HuH-7.5 (cell line): ENCODE results near the gene CAMK4.
"Not testable (repeated sequence)": the region's sequence is repeated elsewhere in the genome, so short reads cannot be mapped to it uniquely, and the experiment has no call there.

Source experiments
- DNase-seq: peaks from one replicate; pipeline ENCODE4 v3.0.0; 2011; ENCODE audit warnings: low spot score

CAMK4 gene

DNA sequence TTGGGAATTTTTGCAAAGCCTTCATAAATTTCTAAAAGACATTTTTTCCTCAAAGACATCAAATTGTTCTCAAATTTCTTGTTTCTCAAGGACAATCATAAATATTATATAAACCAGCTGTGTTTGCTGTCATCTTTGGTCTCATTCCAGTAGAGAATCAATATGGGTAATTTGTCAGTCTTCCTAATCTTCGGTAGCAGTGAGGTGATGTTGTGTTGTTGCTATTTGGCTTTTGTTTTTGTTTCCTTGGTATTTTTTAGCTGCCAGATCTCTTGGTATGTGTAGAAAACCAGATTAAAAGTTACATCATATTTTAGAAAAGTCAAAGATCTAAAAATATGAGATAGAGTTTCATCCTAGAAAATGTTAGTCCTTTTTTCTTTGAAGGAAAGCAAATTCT is 87.5 kb downstream of the CAMK4 start:
- no peak for DNase-seq

DNA sequence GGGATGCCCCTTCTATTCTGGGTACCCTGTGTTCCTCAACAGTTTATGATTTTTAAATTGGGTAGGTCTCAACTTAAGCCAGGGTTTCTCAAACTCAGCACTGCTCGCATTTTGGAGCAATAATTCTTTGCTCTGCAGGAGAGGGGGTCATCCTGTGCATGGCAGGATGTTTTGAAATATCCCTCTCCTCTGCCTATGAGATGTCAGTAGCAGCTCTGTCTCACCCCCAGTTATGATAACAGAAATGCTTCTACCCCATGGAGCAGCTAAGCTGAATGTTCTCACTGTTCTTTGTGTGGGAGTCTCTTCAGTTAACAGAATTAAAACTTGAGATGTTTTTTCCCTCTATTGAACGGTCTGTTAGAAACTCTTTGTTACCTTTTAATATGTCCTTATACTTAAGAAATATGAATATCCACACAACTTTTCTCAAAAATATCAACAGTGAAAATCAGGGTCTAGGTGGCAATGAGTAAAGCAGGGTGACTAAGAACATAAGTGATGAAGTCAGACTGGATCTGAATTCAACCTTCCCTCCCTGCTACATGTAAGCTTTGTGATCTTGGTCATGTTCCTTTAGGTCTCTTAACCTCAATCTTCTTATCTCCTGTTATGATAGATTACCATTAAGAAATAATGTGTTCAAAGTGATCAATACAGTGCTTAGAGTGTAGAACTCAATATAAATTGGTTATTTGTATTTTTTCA is 89.0 kb downstream of the CAMK4 start:
- no peak for DNase-seq

DNA sequence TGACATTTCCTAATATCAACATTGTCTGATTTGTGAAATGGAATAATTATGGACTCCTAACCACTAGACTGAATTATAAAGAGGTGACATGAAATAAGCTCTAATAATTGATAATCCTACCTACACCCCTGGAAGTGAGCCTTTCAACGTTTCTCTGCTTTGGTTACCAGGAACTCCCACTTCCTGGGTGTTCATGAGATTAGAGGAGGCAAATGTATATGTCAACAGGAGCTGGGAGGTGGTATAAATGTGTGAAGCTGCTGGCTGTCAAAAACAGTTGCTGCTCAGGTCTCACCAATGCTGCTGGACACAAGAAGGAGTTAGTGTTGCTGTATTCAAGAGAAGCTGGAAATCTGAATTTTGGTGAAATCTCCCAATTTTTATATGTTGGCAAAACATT is 96.8 kb downstream of the CAMK4 start:
- no peak for DNase-seq

DNA sequence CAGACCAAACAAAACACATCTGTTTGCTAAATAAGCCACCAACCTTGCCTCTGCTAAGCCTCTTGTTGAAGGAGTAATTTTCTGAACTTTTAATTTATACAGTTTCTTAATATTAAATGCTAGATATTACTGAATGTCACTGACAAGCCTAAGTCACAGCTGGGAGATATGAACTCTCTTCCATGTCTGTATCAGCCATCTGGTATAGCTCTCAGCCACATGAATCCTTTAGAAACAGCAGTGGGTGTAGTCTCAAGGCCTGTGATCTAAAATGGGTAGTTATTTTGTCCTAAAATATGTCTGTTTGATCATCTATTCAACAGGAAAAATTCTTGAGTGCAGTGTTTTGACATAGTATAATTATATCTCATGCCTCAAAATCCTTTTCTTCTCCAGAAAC is 97.2 kb downstream of the CAMK4 start:
- no peak for DNase-seq

DNA sequence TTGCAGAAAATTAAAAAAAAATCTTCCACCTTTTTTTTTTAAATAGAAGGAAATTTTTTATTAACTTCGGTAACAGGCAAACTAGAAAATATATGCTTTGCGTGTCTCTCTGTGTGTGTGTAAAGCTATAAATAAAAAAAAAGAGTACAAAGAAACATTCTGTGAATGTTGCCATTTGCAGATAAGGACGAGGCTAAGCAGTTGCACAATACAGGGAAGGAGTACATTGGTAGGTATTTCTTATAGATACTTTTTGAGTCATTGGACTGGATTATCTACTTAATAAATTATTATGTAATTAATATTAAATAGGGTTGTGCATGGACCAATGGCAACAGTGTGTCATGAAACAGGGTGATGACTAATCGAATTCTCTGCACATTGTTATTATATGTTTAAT is 102.4 kb downstream of the CAMK4 start:
- DNase-seq: no peak

DNA sequence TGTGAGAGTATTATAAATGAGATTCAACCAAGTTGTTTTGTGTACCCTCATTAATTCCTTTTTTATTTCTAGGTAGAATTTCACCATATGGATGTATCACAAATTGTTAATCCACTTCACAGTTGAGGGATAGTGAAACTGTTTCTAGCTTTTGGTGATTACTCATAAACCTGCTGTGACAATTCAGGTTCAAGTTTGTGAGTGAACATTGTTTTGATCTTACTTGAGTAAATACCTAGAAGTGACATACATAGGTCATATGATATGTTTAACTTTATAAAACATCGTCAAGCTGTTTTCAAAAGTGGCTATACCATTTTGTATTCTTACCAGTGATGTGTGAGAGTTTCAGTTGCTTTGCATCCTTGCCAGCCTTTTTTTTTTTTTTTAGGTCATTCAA is 112.9 kb downstream of the CAMK4 start:
- no peak for DNase-seq

DNA sequence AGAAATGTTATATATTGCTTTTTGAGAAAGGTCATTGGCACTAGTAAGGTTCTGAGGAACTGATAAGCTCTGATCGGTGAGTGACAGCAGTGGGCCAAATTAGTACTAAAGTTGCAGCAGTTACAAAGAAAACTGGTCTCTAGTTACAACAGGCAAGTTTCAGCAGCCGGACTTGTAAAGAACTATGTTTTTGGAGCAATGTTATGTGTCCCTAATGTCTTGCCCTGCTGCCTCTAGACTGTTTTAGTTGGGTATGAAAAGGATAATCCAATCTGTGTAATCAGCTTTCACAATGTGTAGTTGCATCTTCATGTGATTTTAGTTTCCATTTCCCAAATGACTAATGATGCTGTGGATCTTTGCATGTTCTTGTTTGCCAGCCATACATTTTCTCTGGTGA is 113.5 kb downstream of the CAMK4 start:
- DNase-seq: no peak

DNA sequence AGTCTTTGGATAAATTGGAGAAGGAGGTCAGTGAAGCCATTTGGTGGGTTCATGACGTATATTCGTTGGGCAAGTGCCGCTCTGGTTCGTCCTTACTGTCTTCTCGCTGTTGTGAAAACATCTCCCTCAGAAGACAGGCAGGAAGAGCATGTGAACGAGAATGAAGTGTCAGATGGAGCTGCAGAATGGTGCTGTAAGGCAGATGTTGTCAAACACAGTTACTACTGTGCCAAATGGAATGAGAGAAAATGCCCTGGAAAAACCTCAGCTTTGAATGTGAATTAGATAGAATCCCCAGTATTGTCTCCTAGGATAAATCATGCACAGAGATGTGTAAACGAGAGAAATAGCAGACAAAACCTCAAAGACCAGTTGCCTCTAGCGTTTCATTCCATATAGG is 121.5 kb downstream of the CAMK4 start:
- no peak for DNase-seq

DNA sequence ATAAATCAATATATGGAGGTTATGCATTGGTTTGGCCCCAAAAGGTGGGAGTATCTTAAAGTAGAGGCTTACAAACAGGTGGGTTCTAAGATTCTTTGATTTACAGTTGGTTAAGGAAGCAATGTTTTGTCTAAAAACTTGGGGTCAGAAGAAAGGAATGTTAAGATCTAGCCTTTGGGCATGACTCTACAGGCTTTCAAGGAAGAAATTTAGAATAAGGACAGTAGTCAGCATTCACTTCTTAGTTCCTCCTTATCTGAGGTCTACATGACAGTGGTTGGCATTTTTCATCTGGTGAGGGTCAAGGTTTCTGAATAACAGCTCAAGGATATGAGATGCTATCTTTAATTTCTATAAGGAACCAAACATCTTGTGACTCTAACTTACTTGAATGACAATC is 122.8 kb downstream of the CAMK4 start:
- no peak for DNase-seq

DNA sequence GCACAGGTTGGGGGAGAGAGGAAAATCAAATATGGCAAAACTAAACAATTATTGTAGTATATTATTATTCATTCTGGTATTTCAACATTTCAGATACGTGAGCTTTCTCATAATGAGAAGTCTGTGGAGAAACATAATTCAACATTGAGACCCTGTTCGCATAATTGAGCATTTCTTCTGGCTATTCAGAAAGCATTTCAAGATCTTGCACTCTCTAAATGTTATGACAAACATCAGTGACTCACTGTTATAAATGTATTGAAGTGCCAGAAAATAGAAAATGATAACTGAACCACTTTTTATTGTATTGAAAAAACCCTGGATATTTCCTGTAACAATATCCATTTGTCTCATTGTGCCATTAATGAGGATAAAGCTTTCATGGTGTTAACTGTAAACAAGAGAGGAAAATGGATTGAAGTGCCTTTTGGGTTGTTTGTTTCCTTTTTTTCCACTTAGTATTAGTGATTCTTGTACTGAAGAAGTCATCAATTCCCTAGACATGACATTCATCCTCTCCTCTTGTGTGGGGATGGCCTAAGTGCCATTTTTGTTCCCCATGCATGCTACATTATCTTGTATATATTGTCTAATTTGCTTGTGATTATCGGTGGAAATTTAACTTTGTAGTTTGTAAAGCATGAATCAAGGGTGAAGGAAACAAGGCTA is 124.6 kb downstream of the CAMK4 start:
- no peak for DNase-seq

DNA sequence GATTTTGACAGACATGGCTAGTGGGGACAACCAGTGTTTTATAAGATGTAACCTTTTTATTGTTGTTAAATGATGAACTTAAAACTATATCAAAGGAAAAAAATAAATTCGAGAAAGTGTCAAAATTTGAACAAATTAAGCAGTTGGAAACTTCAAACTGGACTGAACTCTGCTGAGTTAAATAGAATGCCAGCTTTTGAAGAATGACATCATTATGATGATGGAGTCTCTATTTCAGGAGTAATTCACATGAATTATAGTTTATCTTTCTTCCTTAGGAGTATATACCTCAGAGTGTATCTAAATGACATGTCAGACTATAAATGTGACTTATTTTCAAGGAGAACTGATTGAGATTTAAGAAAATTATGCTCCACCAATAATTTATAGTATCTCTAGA is 125.2 kb downstream of the CAMK4 start:
- DNase-seq: no peak

DNA sequence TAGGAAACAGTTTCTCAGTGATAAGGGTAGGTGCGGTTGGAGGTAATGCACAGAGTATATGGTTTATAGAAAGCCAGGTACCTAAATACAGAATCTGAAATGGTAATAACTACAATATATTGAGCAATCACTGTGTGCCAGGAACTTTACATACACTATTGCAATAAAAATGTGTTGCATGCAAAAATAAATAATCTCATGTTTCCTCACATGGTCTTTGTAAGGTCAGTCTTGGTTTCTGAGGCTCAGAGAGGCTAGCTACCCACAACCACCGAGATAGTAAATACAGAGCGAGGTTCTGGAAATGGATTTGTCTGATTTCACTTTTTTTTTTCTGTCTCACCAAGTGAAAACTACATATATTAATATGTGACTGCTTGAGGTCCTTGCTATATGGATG is 128.9 kb downstream of the CAMK4 start:
- DNase-seq: no peak

DNA sequence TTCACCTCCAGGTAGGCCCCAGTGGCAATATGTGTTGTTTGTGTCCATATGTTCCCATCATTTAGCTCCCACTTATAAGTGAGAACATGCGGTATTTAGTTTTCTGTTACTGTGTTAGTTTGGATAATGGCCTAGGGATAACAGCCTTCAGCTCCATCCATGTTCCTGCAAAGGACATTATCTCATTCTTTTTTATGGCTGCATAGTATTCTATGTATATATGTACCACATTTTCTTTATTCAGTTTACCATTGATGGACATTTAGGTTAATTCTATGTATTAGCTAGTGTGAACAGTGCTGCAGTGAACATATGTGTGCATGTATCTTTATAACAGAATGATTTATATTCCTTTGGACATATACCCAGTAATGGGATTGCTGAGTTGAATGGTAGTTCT is 134.5 kb downstream of the CAMK4 start:
- not testable (repeated sequence) for DNase-seq

DNA sequence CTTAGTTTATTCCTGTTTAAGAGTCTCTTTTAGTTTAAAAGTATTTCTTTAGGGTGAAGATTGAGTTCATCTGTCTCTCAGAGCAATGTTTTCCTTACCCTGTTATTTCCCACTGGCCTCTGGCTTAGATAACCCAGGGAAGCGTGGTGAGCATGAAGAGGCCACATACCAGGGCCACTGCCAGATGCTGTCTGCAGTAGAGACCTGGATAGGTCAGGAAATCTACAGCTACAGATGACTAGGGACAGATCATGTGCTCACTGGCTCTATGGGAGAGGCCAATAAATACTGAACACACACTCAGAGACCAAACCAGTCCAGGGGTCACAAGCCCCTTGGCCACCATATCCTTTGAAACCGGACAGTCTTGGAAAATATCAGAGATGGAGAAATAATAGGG is 136.0 kb downstream of the CAMK4 start:
- DNase-seq: no peak

DNA sequence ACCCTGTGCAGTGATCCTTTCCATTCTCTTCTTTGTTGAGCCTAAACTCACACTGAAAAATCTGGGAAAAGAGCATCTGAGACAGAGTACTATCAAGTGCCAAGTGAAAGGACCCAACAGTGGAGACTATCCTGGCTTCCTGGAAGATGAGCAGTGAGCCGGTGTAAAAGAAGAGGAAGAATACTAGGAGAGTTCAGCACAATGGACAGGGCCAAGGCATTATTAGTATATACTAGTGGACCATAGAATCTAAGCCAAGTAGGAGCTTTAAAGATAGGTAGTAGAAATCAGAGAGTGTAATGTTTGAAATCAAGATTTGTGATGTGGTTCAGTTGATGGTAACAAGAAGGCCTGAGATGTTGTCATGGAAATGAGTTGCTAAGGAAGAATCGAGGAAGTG is 140.8 kb downstream of the CAMK4 start:
- DNase-seq: no peak

DNA sequence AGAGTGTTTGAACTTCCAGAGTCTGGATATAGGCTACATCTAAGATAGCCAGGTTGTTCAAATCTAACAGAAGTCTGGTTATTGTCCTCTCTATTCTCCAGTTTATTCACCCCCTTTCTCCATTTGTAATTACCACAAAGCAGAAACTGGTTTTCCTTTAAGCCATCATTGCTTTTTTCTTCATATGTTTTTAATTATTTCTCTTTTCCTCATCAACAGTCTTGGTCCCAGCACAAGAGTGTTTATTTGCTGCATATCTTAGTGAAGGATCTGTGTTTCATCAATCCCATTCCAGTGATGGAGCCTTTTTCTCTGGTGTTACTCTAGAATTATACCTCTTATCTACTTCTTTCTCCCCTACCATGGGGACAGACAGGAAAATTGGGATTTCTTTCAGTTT is 142.2 kb downstream of the CAMK4 start:
- DNase-seq: no peak

DNA sequence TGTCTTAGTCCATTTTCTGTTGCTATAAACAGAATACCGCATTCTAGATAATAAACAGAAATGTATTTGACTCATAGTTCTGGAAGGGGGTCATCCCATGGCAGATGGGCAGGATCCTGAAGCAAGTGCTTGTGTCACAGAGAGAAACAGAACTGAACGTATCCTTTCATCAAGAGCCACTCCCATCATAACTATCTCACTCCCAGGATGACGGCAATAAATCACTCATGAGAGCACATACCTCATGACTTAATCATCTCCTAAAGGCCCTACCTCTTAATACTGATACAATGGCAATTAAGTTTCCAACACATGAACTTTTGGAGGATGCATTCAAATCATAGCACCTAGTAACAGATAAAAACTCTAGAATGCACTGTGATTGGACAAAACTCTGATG is 142.9 kb downstream of the CAMK4 start:
- DNase-seq: no peak

DNA sequence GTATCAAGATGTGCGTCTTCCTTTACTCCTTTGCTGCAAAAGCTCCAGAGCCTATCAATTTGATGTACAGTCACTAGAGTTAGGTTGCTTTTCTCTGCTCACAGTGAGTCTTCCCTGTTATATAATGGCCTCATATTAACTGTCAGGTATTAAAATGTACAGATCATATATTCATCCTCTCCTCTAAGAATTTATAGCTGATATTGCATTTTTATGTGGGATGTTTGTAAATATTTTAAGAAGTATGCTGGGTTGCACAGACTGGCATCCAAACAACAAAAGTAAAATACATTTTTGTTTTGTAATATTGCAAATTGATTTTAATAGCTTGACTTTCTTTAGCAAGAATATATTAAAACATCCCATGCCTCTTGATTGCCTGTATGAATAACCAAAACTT is 148.6 kb downstream of the CAMK4 start:
- DNase-seq: no peak

DNA sequence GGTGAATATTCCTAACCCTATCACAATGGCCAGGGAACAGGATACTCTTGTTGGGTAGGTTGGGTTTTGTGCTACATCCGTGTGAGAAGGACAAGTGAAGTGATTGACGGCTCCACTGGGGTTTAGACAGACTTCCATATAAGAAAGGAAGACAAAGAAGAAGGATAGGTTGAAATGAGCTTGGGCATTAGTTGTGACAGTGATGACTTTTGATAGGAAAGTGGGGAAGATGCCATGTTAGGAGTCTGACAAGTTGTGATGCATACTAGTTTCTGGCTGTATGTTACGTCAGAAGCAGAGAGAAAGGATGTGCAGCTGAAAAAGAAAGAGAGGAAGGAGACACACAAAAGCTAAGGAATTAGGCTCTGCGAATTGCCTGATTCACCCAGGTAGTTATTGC is 150.2 kb downstream of the CAMK4 start:
- DNase-seq: no peak

DNA sequence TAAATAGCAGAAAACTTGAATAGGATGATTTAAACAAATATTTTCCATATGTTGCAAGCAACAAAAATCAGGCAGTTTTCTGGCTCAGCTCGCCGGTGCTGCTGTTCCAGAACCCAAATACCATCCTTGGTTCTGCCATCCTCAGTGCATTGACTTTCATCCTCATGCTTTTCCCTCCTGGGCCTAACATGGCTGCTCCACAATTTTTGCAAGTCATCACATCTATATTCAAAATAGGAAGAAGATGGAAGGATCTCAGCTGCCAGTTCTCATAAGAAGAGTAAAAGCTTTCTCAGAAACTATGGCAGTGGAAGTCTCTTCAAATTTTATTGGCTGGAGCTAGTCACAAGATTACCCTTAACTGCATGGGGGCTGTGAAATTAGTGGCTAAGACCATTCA is 151.5 kb downstream of the CAMK4 start:
- no peak for DNase-seq

DNA sequence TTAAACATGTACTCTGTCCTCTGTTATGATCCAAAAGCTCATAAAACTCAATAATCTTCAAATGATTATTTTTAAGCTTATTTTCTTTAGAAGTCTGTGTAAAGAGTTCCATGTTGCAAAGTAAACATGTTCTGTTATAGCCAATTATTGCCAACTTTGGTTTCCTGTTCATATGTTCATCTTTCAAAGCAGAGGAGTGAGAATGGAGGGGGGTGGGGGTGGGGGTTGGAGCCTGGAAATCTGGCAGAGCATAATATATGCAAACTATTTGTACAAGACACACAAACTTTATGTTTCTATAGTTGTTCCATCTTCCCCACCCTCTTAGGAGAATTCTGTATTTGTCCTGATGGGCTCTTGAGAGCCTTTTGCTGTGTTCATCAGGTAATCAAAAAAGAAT is 153.1 kb downstream of the CAMK4 start:
- no peak for DNase-seq

DNA sequence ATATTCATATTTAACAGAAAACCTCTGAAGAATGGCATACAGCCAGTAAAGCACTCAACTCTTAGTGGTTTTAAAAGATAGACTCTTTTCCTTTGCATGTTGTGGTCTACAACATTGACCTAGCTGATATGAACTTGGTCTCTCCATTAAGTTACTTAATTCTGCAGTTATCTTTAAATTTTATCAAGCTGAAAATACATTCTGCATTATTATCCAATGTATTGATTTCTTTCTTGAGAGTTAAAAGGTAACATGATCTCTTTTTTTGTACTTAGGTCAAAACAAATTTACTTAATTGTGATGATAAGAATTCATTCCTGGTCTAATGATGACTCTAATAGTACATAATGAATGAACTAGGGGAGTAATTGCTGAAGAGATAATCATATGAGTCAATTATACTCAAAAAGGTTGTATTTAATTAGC is 155.2 kb downstream of the CAMK4 start:
- no peak for DNase-seq

DNA sequence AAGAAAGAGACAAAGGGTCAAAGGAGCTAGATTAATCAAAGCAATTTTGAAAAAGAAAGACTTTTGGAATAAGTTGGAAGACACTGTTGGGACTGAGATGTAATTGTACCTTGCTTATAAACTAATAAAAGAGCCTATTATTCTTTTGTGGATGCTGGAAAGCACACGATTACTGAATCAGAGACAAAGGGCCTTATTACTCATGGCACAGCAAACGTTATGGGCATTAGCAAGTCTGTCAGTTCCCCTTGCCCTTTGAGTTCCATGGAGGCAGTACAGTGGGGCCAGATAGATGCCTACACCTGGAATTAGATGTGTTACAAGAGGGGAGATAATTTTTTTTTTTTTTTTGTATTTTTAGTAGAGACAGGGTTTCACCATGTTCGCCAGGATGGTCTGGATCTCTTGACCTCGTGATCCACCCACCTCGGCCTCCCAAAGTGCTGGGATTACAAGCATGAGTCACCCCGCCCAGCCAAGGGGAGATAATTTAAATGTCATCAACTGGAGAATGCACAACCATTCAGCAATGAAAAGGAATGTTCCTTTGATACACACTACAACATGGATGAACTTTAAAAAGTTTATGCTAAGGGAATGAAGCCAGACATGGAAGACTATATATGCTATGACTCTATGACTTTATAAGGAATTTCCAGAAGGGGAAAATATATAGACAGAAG is 159.2 kb downstream of the CAMK4 start:
- no peak for DNase-seq

DNA sequence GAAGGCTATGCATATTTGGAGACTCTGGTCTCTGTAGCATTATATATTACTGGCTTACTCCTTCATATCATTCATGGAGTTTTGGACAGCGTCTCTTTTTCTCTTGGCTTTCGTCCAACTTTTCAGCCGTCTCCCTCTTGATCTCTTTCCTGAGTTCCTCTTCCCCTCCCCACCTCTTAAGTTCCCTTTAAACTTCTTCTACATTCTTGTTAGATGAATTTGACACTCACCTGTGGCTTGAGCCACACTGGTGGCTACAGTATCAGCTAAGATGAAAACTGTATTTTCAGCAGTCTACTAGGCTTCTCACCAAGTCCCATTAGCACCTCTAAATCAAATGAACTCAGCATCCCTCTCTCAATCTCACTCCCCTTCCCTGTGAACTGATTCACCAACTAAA is 160.0 kb downstream of the CAMK4 start:
- no peak for DNase-seq
